HepG2 (cell line): ENCODE results near the gene NAA15.
"Not testable (repeated sequence)": the region's sequence is repeated elsewhere in the genome, so short reads cannot be mapped to it uniquely, and the experiment has no call there.

ENCODE experiments used
- MAFG ChIP-seq: sonication (generic); formaldehyde crosslinking; IDR thresholded peaks from 2 replicates; pipeline ENCODE4 v1.5.1; 2020; ENCODE audit warnings: mild to moderate bottlenecking, missing genetic modification reagents
- MAFK ChIP-seq, 2 experiments: IDR thresholded peaks in 1 of 2; conservative IDR thresholded peaks in 1 of 2; 2 replicates each; pipeline ENCODE4 v1.6.1; 2011; ENCODE audit warnings: improper control_type of control experiment in 2 of 2, low read length in 2 of 2
- NFYB ChIP-seq: sonication (generic); formaldehyde crosslinking; IDR thresholded peaks from 2 replicates; pipeline ENCODE4 v1.4.0; 2020; ENCODE audit warnings: missing genetic modification reagents
- RFX5 ChIP-seq: IDR thresholded peaks from 2 replicates; pipeline ENCODE4 v1.6.1; 2011; ENCODE audit warnings: low read depth, low read length, improper control_type of control experiment
- STAG1 ChIP-seq: sonication (generic); formaldehyde crosslinking; IDR thresholded peaks from 2 replicates; pipeline ENCODE4 v1.4.0; 2020; ENCODE audit warnings: missing genetic modification reagents
- TBX2 ChIP-seq: sonication (generic); formaldehyde crosslinking; IDR thresholded peaks from 2 replicates; pipeline ENCODE4 v1.5.0; 2020; ENCODE audit warnings: missing genetic modification reagents, mild to moderate bottlenecking, borderline replicate concordance
- ZFP36 ChIP-seq: fragments of 150-350 bp; IDR thresholded peaks from 2 replicates; pipeline ENCODE4 v1.6.1; 2018; ENCODE audit warnings: borderline replicate concordance, low read length, low read depth; ENCODE audit not compliant: partially characterized antibody
- ZNF747 ChIP-seq: sonication (generic); formaldehyde crosslinking; IDR thresholded peaks from 2 replicates; pipeline ENCODE4 v1.8.1; 2023; ENCODE audit warnings: missing genetic modification reagents, mild to moderate bottlenecking, borderline replicate concordance
- TF ChIP-seq, protein P1 (sequence below): sonication (generic); formaldehyde crosslinking; IDR thresholded peaks from 2 replicates; pipeline ENCODE4 v1.4.0; 2020; ENCODE audit warnings: missing genetic modification reagents, borderline replicate concordance
- TF ChIP-seq, protein P2 (sequence below): sonication (generic); formaldehyde crosslinking; IDR thresholded peaks from 2 replicates; pipeline ENCODE4 v1.5.0; 2020; ENCODE audit warnings: mild to moderate bottlenecking, missing genetic modification reagents, moderate library complexity

DNA sequence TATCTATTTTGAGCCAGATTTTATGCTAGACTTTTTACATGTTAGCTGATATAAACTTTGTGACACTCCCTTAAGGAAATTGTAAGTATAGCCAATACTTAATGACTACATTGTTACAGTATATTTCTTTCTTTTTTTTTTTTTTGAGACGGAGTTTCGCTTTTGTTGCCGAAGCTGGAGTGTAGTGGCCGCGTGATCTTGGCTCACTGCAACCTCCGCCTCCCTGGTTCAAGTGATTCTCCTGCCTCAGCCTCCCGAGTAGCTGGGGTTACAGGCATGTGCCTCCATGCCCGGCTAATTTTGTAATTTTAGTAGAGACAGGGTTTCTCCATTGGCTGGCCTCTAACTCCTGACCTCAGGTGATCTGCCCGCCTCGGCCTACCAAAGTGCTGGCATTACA, 12.1 kb downstream of the NAA15 start:
- not testable (repeated sequence) for TF ChIP-seq MAFG; ZFP36; MAFK (conservative IDR thresholded peaks at IDR 0.05 in 1 of 2, IDR thresholded peaks at IDR 0.05 in 1 of 2; ENCODE audit: low read length in 2 of 2); NFYB (CRISPR knock-in tag); RFX5; STAG1 (CRISPR knock-in tag); TBX2 (CRISPR knock-in tag); ZNF747 (CRISPR knock-in tag)
- TF ChIP-seq, protein P1, sequence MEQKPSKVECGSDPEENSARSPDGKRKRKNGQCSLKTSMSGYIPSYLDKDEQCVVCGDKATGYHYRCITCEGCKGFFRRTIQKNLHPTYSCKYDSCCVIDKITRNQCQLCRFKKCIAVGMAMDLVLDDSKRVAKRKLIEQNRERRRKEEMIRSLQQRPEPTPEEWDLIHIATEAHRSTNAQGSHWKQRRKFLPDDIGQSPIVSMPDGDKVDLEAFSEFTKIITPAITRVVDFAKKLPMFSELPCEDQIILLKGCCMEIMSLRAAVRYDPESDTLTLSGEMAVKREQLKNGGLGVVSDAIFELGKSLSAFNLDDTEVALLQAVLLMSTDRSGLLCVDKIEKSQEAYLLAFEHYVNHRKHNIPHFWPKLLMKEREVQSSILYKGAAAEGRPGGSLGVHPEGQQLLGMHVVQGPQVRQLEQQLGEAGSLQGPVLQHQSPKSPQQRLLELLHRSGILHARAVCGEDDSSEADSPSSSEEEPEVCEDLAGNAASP, result not testable (repeated sequence)
- TF ChIP-seq, protein P2, sequence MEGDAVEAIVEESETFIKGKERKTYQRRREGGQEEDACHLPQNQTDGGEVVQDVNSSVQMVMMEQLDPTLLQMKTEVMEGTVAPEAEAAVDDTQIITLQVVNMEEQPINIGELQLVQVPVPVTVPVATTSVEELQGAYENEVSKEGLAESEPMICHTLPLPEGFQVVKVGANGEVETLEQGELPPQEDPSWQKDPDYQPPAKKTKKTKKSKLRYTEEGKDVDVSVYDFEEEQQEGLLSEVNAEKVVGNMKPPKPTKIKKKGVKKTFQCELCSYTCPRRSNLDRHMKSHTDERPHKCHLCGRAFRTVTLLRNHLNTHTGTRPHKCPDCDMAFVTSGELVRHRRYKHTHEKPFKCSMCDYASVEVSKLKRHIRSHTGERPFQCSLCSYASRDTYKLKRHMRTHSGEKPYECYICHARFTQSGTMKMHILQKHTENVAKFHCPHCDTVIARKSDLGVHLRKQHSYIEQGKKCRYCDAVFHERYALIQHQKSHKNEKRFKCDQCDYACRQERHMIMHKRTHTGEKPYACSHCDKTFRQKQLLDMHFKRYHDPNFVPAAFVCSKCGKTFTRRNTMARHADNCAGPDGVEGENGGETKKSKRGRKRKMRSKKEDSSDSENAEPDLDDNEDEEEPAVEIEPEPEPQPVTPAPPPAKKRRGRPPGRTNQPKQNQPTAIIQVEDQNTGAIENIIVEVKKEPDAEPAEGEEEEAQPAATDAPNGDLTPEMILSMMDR (CRISPR knock-in tag), result not testable (repeated sequence)
